Neural progenitor cell (in vitro differentiated cells): ENCODE measurements around the gene CDH3. TPM values are rescaled to one million over a fixed set of nuclear protein-coding genes. Genes with fewer than 3 reads are reported as not detected.

Experiments
- DNase-seq: peaks from one replicate; pipeline ENCODE4 v3.0.0-alpha.2; 2016; ENCODE audit warnings: low spot score
- H2AFZ ChIP-seq: fragments of 200-600 bp; sonication (generic); replicated peaks from 2 replicates; pipeline ENCODE4 v1.6.1; 2016; ENCODE audit warnings: antibody characterized with exemption
- H3F3A ChIP-seq: fragments of 200-600 bp; sonication (generic); 2 replicates; pipeline ENCODE4 v1.6.1; 2016; ENCODE audit warnings: antibody characterized with exemption, low read depth
- H3K27ac ChIP-seq: fragments of 200-600 bp; sonication (generic); 2 replicates; pipeline ENCODE4 v1.5.1; 2016; ENCODE audit warnings: mild to moderate bottlenecking
- H3K27me3 ChIP-seq: fragments of 200-600 bp; sonication (generic); 2 replicates; pipeline ENCODE4 v1.6.1; 2016; ENCODE audit warnings: mild to moderate bottlenecking, moderate library complexity
- H3K36me3 ChIP-seq: fragments of 200-600 bp; sonication (generic); 2 replicates; pipeline ENCODE4 v1.5.1; 2016
- H3K4me1 ChIP-seq: fragments of 200-600 bp; sonication (generic); 2 replicates; pipeline ENCODE4 v1.6.1; 2016; ENCODE audit warnings: mixed run types
- H3K4me2 ChIP-seq: fragments of 200-600 bp; sonication (generic); 2 replicates; pipeline ENCODE4 v1.6.1; 2016
- H3K4me3 ChIP-seq: fragments of 200-600 bp; sonication (generic); 2 replicates; pipeline ENCODE4 v1.5.1; 2016
- H3K79me2 ChIP-seq: fragments of 200-600 bp; sonication (generic); 2 replicates; pipeline ENCODE4 v1.6.1; 2016; ENCODE audit warnings: low read depth
- H3K9ac ChIP-seq: fragments of 200-600 bp; sonication (generic); 2 replicates; pipeline ENCODE4 v1.6.1; 2016
- H3K9me3 ChIP-seq: fragments of 200-600 bp; sonication (generic); 2 replicates; pipeline ENCODE4 v1.5.1; 2016; ENCODE audit warnings: low read depth
- H4K20me1 ChIP-seq: fragments of 200-600 bp; sonication (generic); 2 replicates; pipeline ENCODE4 v1.6.1; 2016; ENCODE audit warnings: low read depth
- H3K27ac Mint-ChIP-seq: 3 replicates; pipeline ENCODE4 v1.8.0; 2021; ENCODE audit warnings: mixed read lengths
- H3K27me3 Mint-ChIP-seq: 2 replicates; pipeline ENCODE4 v1.8.0; 2022; ENCODE audit warnings: low read depth, mild to moderate bottlenecking, inconsistent platforms, moderate library complexity, mixed read lengths; ENCODE audit not compliant: insufficient read depth
- H3K36me3 Mint-ChIP-seq: 3 replicates; pipeline ENCODE4 v1.8.0; 2021; ENCODE audit warnings: mixed read lengths
- H3K4me1 Mint-ChIP-seq: 3 replicates; pipeline ENCODE4 v1.8.0; 2021; ENCODE audit warnings: mixed read lengths
- H3K4me3 Mint-ChIP-seq: 3 replicates; pipeline ENCODE4 v1.8.0; 2021; ENCODE audit warnings: mild to moderate bottlenecking, moderate library complexity, mixed read lengths
- H3K9me3 Mint-ChIP-seq: 3 replicates; pipeline ENCODE4 v1.8.0; 2020; ENCODE audit warnings: mixed read lengths
- EZH2 ChIP-seq: fragments of 200-600 bp; sonication (generic); IDR thresholded peaks from 2 replicates; pipeline ENCODE4 v1.6.1; 2017; ENCODE audit warnings: antibody characterized with exemption, mild to moderate bottlenecking, moderate library complexity
- EZH2phosphoT487 ChIP-seq: fragments of 200-600 bp; sonication (generic); IDR thresholded peaks from 2 replicates; pipeline ENCODE4 v1.6.1; 2017; ENCODE audit warnings: antibody characterized with exemption
- total RNA-seq: library from RNA; depleted of rRNA; stranded (reverse); fragments of >200 nt; gene quantifications from 2 replicates; pipeline ENCODE4 v1.2.3, GENCODE V29; 2015; ENCODE audit warnings: low replicate concordance
- TF ChIP-seq, protein P1 (sequence below): fragments of 200-600 bp; sonication (generic); IDR thresholded peaks from 2 replicates; pipeline ENCODE4 v1.5.1; 2017; ENCODE audit warnings: antibody characterized with exemption, mild to moderate bottlenecking

CDH3 gene
- total RNA-seq, 1 donor from 2014 or later: 3.9 TPM

DNA sequence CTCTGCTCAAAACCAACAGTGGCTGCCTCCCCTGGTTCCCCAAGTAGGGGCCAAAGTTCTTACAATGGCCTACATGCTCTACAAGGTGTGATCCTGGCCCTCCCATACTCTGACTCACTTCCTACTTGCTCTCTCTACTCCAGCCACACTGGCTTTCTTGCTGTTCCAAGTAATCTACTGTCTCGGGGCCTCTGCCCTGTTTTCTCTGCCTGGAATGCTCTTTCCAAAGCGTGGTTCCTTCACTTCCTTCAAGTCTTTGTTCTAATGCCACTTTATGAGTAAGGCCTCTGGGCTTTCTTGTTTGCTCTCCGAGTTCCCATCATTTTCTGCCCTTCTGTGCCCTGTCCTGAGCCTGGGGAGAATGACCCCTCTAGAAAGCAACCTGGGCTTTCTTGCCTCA lies 4.1 kb upstream of the CDH3 start:
- H3K4me1 Mint-ChIP-seq: peaks cover 20% of the 10 kb centered on the region
- H4K20me1 ChIP-seq: peaks cover 11% of the 10 kb centered on the region
- no peak for TF ChIP-seq EZH2
- no peak for TF ChIP-seq EZH2phosphoT487
- TF ChIP-seq, protein P1, sequence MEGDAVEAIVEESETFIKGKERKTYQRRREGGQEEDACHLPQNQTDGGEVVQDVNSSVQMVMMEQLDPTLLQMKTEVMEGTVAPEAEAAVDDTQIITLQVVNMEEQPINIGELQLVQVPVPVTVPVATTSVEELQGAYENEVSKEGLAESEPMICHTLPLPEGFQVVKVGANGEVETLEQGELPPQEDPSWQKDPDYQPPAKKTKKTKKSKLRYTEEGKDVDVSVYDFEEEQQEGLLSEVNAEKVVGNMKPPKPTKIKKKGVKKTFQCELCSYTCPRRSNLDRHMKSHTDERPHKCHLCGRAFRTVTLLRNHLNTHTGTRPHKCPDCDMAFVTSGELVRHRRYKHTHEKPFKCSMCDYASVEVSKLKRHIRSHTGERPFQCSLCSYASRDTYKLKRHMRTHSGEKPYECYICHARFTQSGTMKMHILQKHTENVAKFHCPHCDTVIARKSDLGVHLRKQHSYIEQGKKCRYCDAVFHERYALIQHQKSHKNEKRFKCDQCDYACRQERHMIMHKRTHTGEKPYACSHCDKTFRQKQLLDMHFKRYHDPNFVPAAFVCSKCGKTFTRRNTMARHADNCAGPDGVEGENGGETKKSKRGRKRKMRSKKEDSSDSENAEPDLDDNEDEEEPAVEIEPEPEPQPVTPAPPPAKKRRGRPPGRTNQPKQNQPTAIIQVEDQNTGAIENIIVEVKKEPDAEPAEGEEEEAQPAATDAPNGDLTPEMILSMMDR: no peak
- H2AFZ ChIP-seq: no peak overlapping the region
- no peak overlapping the region for H3K4me3 Mint-ChIP-seq
- no peaks in the 10 kb centered on the region for H3K9me3 Mint-ChIP-seq
- H3K36me3 ChIP-seq: no peaks in the 10 kb centered on the region
- no peak overlapping the region for H3K4me3 ChIP-seq
- H3K79me2 ChIP-seq: no peaks in the 10 kb centered on the region
- peaks cover 14% of the 10 kb centered on the region for H3K4me1 ChIP-seq
- H3K9ac ChIP-seq: no peak overlapping the region
- H3K4me2 ChIP-seq: no peak overlapping the region
- H3F3A ChIP-seq: peaks cover 38% of the 10 kb centered on the region
- no peak overlapping the region for H3K27ac ChIP-seq
- no peaks in the 10 kb centered on the region for H3K9me3 ChIP-seq
- H3K27ac Mint-ChIP-seq: no peak overlapping the region
- H3K36me3 Mint-ChIP-seq: no peaks in the 10 kb centered on the region
- DNase-seq: no peak
- peaks cover 25% of the 10 kb centered on the region for H3K27me3 Mint-ChIP-seq
- H3K27me3 ChIP-seq: peaks cover 43% of the 10 kb centered on the region

DNA sequence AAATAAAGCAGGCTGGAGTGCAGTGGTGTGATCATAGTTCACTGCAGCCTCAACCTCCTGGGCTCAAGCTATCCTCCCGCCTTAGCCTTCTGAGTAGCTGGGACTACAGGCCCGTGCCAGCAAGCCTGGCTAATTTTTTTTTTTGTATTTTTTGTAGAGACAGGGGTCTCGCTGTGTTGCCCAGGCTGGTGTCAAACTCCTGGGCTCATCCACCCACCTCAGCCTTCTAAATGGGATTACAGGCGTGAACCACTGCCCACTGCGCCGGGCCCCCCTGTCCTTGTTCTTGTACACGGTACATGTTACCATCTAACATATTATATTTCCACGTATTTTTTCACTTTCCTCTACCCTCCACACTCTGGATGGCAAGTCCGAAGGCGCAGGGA lies 3.1 kb upstream of the CDH3 start:
- Histone ChIP-seq H3K4me1 (peaks cover 24% of the 10 kb centered on the region), H3F3A (peaks cover 47% of the 10 kb centered on the region), H3K36me3 (no peaks in the 10 kb centered on the region), H3K4me2 (peak overlapping the region; percentile 77), H3K4me3 (peak overlapping the region; percentile 42), H3K27me3 (peaks cover 44% of the 10 kb centered on the region), H3K79me2 (peaks cover 3% of the 10 kb centered on the region), H3K9me3 (no peaks in the 10 kb centered on the region), H2AFZ (no peak overlapping the region), H3K9ac (no peak overlapping the region), H4K20me1 (peaks cover 11% of the 10 kb centered on the region), H3K27ac (no peak overlapping the region)
- Mint-ChIP-seq H3K27me3 (peaks cover 25% of the 10 kb centered on the region), H3K36me3 (no peaks in the 10 kb centered on the region), H3K4me3 (peak overlapping the region; percentile 80), H3K9me3 (no peaks in the 10 kb centered on the region), H3K4me1 (peaks cover 27% of the 10 kb centered on the region), H3K27ac (no peak overlapping the region)
- no peak for DNase-seq
- TF ChIP-seq EZH2phosphoT487 (no peak), EZH2 (no peak)
- TF ChIP-seq, protein P1: no peak

DNA sequence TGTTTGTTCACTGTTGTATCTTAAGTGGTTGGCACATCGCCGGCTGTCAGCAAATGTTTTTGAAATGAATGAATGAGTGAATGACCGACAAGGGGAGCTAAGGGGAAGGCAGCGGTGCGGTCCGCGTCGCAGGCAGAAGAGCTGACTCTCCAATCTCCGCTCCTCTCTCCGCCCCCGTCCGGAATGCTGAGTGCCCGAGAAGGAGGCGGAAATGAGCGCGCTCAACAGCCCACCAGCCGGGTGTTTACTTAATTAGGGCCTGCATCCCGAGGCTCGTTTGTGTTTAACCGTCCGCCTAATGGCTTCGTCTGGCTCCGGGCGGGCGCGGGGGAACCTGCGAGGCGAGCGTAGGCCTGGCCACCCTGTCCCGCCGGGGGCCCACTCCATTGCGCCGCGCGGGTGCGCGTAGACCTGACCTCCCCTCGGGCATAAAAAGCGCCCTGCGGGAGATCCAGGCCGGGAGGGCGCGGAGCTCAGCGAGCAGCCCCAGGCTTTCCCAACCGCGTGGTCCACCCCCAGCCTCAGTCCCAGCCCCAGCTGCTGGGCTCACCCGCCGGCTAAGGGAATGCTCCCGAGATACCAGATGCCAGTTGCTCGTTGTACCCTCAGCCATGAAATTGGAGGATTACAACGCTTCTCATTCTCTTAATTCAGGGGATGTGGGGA lies 2.5 kb upstream of the CDH3 start:
- H3K9me3 Mint-ChIP-seq: no peaks in the 10 kb centered on the region

More for the DNA sequence above, 2.5 kb upstream of the CDH3 start:
- peak overlapping the region; percentile 77 for H3K4me2 ChIP-seq
- peaks cover 25% of the 10 kb centered on the region for H3K27me3 Mint-ChIP-seq
- no peaks in the 10 kb centered on the region for H3K36me3 ChIP-seq
- H2AFZ ChIP-seq: peak overlapping the region; percentile 78
- H3K4me1 ChIP-seq: peaks cover 29% of the 10 kb centered on the region
- H3K79me2 ChIP-seq: peaks cover 7% of the 10 kb centered on the region
- H3K27ac Mint-ChIP-seq: no peak overlapping the region
- DNase-seq: peak; percentile 91
- no peak overlapping the region for H3K27ac ChIP-seq
- peak overlapping the region; percentile 42 for H3K4me3 ChIP-seq
- H3K27me3 ChIP-seq: peaks cover 44% of the 10 kb centered on the region
- peak overlapping the region; percentile 80 for H3K4me3 Mint-ChIP-seq
- H3K36me3 Mint-ChIP-seq: no peaks in the 10 kb centered on the region
- H3K4me1 Mint-ChIP-seq: peaks cover 27% of the 10 kb centered on the region
- H4K20me1 ChIP-seq: peaks cover 11% of the 10 kb centered on the region
- peaks cover 50% of the 10 kb centered on the region for H3F3A ChIP-seq
- H3K9me3 ChIP-seq: no peaks in the 10 kb centered on the region
- TF ChIP-seq EZH2: no peak
- TF ChIP-seq, protein P1: no peak
- TF ChIP-seq EZH2phosphoT487: no peak
- H3K9ac ChIP-seq: no peak overlapping the region
